ENCODE measurements around the gene PRXL2C. TPM values are rescaled to one million over a fixed set of nuclear protein-coding genes. Genes with fewer than 3 reads are reported as not detected.
A peak's percentile ranks its signal among the peaks of the same experiment; 100 is the strongest.

Gene PRXL2C
- total and polyA plus RNA-seq, 10 of the 15 experiments (the other 5 are each of a cell fraction or from before 2014, with no cell fraction given), result 4.0 to 16.0 (median 7.4) TPM

DNA sequence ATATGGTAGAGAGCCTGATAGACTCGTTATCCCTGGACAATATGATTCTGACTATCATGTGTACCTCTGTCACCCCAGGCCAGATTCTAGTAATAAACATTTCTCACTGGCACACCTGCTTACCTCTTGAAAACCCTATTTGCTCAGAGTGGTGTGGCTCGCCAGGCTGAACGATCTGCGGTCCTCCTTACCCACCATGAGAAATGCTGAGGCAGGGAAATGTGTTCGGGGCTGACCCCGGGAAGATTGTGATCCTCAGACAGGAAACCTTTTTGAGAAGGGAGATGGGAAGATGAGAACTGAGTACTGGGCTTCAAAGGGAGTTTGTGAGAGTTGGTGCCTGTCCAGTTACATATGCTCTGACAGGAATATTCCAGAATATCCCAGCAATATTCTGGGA lies 10.7 kb upstream of the PRXL2C start:
- DNase-seq (ENCODE audit: low read depth, low spot score) (no peak), ATAC-seq (no peak), FAIRE-seq (no peak)
- H3K9me3 ChIP-seq (replicated peaks; ENCODE audit: control insufficient read depth, insufficient read depth, low read length), result no peaks in the 10 kb centered on the region
- H3K36me3 ChIP-seq (ENCODE audit: control insufficient read depth in 2 of 2, insufficient read depth in 2 of 2, low read length in 1 of 2), result no peaks in the 10 kb centered on the region
- H3K79me2 ChIP-seq (ENCODE audit: control insufficient read depth, insufficient read depth, low read length), result no peaks in the 10 kb centered on the region
- SMC1A ChIA-PET (ENCODE audit: uncharacterized antibody, unreplicated experiment), result interaction anchor here (0.6 to 3.0 kb wide), 4 partner anchors 11 to 350 kb away, joined by 3 to 29 read pairs (median 10); partner anchors contain the start of gene PRXL2C
- WGBS (ENCODE audit: insufficient coverage, insufficient replicate concordance, low lambda C conversion rate, missing lambda C conversion rate), result 73% methylated on average over 6 of the region's 6 CpGs
- RAD21 ChIA-PET (ENCODE audit: unreplicated experiment), result interaction anchor here (2.0 to 3.0 kb wide), 2 partner anchors 224 to 339 kb away, joined by 19 to 36 read pairs; no protein-coding TSS in a partner anchor
- H3K4me2 ChIP-seq (ENCODE audit: control insufficient read depth, insufficient read depth), result no peak overlapping the region
- no peaks in the 10 kb centered on the region for H3K4me1 ChIP-seq (ENCODE audit: control insufficient read depth, insufficient read depth, low read length)
- intact Hi-C loops (cut with micrococcal nuclease; ENCODE audit: unreplicated experiment) (loop anchor here (1.0 to 10.0 kb wide), 2 partner anchors 223 to 431 kb away; no protein-coding TSS in a partner anchor), in situ Hi-C loops (cut with MboI) (no loop called here)
- no peaks in the 10 kb centered on the region for H3K27me3 ChIP-seq (replicated peaks in 1 of 2; ENCODE audit: control insufficient read depth in 2 of 2, insufficient read depth in 2 of 2, low read length in 1 of 2)
- no peaks in the 10 kb centered on the region for H4K20me1 ChIP-seq (ENCODE audit: control insufficient read depth, insufficient read depth)
- no peak overlapping the region for H2AFZ ChIP-seq (ENCODE audit: control insufficient read depth, low read depth, low read length)
- H3K4me3 ChIP-seq, result no peak overlapping the region
- TF ChIP-seq, protein P1, sequence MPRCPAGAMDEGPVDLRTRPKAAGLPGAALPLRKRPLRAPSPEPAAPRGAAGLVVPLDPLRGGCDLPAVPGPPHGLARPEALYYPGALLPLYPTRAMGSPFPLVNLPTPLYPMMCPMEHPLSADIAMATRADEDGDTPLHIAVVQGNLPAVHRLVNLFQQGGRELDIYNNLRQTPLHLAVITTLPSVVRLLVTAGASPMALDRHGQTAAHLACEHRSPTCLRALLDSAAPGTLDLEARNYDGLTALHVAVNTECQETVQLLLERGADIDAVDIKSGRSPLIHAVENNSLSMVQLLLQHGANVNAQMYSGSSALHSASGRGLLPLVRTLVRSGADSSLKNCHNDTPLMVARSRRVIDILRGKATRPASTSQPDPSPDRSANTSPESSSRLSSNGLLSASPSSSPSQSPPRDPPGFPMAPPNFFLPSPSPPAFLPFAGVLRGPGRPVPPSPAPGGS (IDR thresholded peaks at IDR 0.05; ENCODE audit: borderline replicate concordance, insufficient read depth, low read depth, low read length, poor library complexity, severe bottlenecking), result peak; percentile 20
- TF ChIP-seq POLR2AphosphoS5 (IDR thresholded peaks at IDR 0.05; ENCODE audit: low read length), result no peak
- BruUV-seq (replicated peaks), result no TSS peak
- CTCF ChIA-PET, result interaction anchor here (1.0 to 3.8 kb wide), 7 partner anchors 10 to 339 kb away, joined by 3 to 56 read pairs (median 5); partner anchors contain the start of genes HABP4 and PRXL2C
- H3K27ac ChIP-seq (ENCODE audit: control insufficient read depth, insufficient read depth), result no peak overlapping the region
- POLR2A ChIA-PET, result no interaction called here
- H3K9ac ChIP-seq (ENCODE audit: control insufficient read depth, insufficient read depth, low read length), result no peak overlapping the region

DNA sequence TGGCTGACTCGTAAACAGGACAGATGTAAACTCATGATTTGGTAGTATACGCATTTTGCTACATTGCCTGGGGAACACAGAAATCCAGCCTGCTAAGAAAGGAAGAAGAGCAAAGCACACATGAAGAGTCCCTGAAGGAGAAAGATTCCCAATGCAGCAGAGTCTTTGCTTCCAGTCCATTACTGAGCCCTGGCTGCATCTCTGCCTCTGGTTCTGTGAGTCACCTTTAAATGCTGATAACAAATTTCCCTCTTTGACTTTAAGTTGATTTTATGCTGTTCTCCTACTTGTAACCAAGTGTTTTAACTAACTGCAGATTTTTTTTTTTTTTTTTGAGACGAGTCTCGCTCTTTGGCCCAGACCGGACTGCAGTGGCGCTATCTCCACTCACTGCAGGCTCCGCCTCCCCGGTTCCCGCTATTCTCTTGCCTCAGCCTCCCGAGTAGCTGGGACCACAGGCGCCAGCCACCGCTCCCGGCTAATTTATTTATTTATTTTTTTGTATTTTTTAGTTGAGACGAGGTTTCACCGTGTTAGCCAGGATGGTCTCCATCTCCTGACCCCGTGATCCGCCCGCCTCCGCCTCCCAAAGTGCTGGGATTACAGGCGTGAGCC lies 8.5 kb upstream of the PRXL2C start:
- RAD21 ChIA-PET (ENCODE audit: unreplicated experiment), result no interaction called here
- H3K4me3 ChIP-seq, result no peak overlapping the region
- BruUV-seq (replicated peaks), result no TSS peak
- 86% methylated on average over 20 of the region's 20 CpGs for WGBS (ENCODE audit: insufficient coverage, insufficient replicate concordance, low lambda C conversion rate, missing lambda C conversion rate)
- H3K79me2 ChIP-seq (ENCODE audit: control insufficient read depth, insufficient read depth, low read length), result no peaks in the 10 kb centered on the region
- no peak for DNase-seq (ENCODE audit: low read depth, low spot score)
- H3K27ac ChIP-seq (ENCODE audit: control insufficient read depth, insufficient read depth), result no peak overlapping the region
- FAIRE-seq, result no peak
- POLR2A ChIA-PET, result no interaction called here
- H3K9ac ChIP-seq (ENCODE audit: control insufficient read depth, insufficient read depth, low read length), result no peak overlapping the region
- TF ChIP-seq NR2C2 (IDR thresholded peaks at IDR 0.05; ENCODE audit: borderline replicate concordance, control insufficient read depth, insufficient read length, low read depth), result no peak
- no peaks in the 10 kb centered on the region for H3K4me1 ChIP-seq (ENCODE audit: control insufficient read depth, insufficient read depth, low read length)
- SMC1A ChIA-PET (ENCODE audit: uncharacterized antibody, unreplicated experiment), result interaction anchor here (1.1 kb wide), 1 partner anchor 28 kb away, joined by 3 read pairs; no protein-coding TSS in a partner anchor
- no peak for ATAC-seq
- no peaks in the 10 kb centered on the region for H4K20me1 ChIP-seq (ENCODE audit: control insufficient read depth, insufficient read depth)
- no peak overlapping the region for H2AFZ ChIP-seq (ENCODE audit: control insufficient read depth, low read depth, low read length)
- H3K4me2 ChIP-seq (ENCODE audit: control insufficient read depth, insufficient read depth), result no peak overlapping the region
- CTCF ChIA-PET, result no interaction called here
- no peaks in the 10 kb centered on the region for H3K36me3 ChIP-seq (ENCODE audit: control insufficient read depth in 2 of 2, insufficient read depth in 2 of 2, low read length in 1 of 2)
- intact Hi-C loops (cut with micrococcal nuclease; ENCODE audit: unreplicated experiment) (loop anchor here (10.0 kb wide), 1 partner anchor 429 kb away; no protein-coding TSS in a partner anchor), in situ Hi-C loops (cut with MboI) (no loop called here)
- no peaks in the 10 kb centered on the region for H3K9me3 ChIP-seq (replicated peaks; ENCODE audit: control insufficient read depth, insufficient read depth, low read length)
- H3K27me3 ChIP-seq (replicated peaks in 1 of 2; ENCODE audit: control insufficient read depth in 2 of 2, insufficient read depth in 2 of 2, low read length in 1 of 2), result no peaks in the 10 kb centered on the region
